Measurements from ENCODE around the gene AP3S2.

DNA sequence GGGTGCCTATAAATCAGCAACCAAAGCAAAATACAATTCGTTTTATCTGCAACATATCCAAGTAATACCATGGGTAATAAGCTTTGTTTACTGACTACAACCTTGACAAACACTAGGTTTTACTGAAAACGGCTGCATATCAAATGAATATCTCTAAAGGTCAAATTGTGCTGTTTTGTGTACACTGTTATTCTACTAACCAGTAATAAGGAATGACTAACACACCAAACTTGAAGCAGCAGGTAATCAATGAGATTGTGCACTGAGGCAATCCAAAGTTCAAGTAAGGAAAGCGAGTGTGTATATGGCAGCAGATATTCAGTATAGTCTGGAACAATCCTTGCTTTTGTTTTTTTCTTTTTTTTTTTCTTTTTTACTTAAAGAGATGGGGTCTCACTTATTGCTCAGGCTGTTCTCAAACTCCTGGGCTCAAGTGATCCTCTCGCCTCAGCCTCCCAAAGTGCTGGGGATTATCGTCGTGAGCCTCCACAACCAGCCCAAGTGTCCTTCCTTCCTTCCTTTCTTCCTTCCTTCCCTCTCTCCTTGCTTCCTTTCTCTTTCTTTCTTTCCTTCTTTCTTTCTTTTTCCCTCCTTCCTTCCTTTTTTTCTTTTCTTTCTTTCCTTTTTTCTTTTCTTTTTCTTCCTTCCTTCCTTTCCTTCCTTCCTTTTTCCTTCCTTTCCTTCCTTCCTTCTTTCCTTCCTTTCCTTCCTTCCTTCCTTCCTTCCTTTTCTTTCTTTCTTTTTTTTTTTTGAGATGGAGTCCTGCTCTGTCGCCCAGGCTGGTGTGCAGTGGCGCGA lies 34.9 kb downstream of the AP3S2 start:
- TF ChIP-seq, protein P1, sequence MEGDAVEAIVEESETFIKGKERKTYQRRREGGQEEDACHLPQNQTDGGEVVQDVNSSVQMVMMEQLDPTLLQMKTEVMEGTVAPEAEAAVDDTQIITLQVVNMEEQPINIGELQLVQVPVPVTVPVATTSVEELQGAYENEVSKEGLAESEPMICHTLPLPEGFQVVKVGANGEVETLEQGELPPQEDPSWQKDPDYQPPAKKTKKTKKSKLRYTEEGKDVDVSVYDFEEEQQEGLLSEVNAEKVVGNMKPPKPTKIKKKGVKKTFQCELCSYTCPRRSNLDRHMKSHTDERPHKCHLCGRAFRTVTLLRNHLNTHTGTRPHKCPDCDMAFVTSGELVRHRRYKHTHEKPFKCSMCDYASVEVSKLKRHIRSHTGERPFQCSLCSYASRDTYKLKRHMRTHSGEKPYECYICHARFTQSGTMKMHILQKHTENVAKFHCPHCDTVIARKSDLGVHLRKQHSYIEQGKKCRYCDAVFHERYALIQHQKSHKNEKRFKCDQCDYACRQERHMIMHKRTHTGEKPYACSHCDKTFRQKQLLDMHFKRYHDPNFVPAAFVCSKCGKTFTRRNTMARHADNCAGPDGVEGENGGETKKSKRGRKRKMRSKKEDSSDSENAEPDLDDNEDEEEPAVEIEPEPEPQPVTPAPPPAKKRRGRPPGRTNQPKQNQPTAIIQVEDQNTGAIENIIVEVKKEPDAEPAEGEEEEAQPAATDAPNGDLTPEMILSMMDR (IDR thresholded peaks at IDR 0.05; ENCODE audit: low read length), result no peak
- TF ChIP-seq EZH2 (optimal IDR thresholded peaks at IDR 0.05; ENCODE audit: low read depth, low read length), result no peak
